Middle frontal gyrus (tissue), 1 donor: ENCODE results near the gene MTA2.
"Not testable (repeated sequence)": the region's sequence is repeated elsewhere in the genome, so short reads cannot be mapped to it uniquely, and the experiment has no call there.

Experiments used
- DNase-seq: peaks from one replicate; pipeline ENCODE4 v3.0.0-alpha.2; 2015; ENCODE audit warnings: low spot score; ENCODE audit errors: extremely low spot score

Gene MTA2

GRCh38 chr11:62601372-62602140, at the start of gene MTA2:
Gene MTA2 (minus strand): TSS chr11:62601865. CDS start chr11:62601450, 415 bp downstream.
- DNase-seq = peak; percentile 95

DNA sequence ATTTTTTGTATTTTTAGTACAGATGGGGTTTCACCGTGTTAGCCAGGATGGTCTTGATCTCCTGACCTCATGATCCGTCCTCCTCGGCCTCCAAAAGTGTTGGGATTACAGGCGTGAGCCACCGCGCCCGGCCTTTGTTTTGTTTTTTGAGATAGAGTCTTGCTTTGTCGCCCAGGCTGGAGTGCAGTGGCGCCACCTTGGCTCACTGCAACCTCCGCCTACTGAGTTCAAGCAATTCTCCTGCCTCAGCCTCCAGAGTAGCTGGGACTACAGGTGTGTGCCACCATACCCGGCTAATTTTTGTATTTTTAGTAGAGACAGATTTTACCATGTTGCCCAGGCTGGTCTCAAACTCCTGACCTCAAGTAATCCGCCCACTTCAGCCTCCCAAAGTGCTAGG, 48.6 kb upstream of the MTA2 start:
- DNase-seq = not testable (repeated sequence)

DNA sequence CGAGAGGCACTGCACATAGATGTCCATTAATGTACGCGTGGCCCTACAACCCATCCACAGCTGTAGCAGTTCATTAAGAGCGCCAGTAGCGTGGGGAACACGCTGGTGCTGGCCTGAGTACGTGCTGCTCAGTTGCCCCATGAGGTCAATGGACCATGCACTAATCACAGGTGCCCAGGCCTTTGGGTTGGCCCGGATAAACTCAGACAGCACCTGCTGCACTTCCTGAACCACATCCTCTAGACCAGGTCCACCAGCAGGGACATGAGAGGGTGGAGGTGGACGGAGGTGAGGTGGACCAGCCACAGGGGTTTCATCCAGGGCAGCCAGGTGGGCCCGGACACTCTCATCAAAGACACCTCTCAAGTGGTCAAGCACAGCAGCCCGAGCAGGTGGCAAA, 47.8 kb upstream of the MTA2 start:
- DNase-seq = no peak

DNA sequence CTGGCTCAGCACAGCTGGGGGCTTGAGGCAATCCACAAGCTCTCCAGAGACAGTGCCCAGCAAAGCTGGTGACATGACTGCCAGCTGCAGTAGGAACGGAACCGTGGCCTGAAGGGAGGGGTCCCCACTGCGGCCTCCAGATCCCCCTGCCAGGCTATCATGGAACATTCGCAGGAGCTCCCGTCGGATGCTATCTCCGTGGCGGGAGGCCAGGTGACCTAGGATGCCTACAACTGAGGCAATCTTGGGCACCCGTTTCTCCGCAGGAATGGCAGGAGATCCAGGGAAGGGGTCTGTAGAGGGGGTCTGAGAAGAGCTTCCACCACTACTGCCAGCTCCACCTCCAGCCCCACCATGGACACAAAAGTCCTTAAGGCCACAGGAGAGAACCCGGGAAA, 47.3 kb upstream of the MTA2 start:
- DNase-seq = no peak

DNA sequence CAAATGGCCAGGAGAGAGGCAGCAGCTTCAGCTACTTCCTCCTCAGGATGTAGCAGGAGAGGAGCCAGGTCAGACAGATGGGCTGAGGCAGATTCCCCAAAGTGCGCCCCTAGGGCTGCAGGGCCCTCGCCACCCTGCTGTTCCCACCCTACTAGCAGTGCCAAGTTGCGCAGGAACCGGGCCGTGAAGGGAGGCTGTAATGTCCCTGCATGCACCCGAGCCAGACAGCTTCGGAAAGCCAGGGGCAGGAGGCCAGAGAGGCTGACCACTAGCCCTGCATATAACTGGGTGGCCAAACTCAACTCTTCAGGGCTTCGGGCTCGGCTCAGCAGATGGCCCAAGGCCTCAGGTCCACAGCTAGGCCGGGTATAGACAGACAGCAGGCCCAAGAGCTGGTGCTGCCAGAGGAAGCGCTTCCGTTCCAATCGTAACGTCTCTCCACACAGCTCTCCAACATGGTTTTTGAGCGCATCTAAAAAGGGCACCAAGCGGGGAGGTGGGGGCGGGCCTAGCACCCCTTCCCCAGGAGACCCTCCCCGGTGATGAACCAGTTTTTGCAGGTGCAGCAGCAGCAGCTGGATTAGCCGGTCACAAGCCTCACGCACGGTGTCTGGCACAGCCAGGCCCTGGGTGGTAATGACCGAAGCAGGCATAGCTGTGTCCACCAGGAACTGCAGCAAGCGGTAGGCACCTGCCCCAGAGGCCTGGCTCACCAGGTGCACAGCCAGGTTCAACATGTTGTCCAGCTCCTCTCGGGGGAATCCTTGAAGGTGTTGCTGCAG, 46.7 kb upstream of the MTA2 start:
- DNase-seq = no peak

GRCh38 chr11:62647609-62648005, 45.9 kb upstream of the MTA2 start:
- DNase-seq = no peak

GRCh38 chr11:62646825-62647608, 45.4 kb upstream of the MTA2 start:
- no peak for DNase-seq

DNA sequence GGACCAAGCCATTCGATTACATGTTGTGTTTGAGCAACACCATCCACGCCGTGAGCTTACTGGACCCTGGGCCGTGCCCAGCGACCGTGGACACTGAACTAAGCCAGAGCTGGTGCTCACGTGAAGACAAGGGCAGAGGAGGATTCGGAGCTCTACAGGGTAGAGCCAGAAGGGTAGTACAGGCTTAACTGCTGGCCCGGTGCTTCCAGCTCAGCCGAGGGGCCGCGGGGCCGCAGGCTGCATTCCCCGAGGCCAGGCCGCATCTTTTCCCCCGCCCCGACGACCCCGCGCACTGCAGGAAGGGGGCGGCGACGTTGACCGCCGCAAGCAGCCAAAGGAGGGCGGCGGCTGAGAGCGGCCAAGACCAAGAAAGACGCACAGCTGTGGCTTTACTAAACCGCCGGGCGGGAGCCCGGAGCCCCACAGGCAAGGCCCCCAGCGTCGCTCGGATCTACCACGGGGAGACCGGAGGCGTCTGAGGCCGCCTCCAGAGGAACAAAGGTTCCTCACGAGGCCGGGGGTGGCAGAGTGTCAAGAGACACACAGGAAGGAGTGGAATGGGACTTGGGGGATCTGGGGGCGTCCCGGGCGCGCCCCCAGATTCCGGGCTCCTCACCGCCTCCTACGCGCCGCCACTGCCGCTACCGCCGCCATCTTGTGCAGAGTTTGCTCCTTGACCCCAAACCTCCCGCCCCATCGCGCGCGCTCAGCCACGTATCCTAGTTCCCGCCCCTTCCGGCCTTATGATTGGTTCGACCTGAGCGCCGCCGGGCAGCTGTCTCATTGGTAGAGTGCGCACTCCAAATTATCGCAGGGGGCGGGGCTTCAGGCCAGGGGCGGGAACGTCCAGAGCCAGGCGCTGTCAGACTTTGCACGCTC, 44.5 kb upstream of the MTA2 start, which contains the start of gene GANAB:
TSS of gene GANAB (minus strand) at position 668 of the 879 bp plus-strand sequence. CDS start at position 654, 14 bp downstream.
- DNase-seq = peak; percentile 97

- DNase-seq = no peak
Measured at GRCh38 chr11:62645671-62645945, 43.9 kb upstream of the MTA2 start.

GRCh38 chr11:62644220-62644619, 42.6 kb upstream of the MTA2 start:
- DNase-seq = no peak

DNA sequence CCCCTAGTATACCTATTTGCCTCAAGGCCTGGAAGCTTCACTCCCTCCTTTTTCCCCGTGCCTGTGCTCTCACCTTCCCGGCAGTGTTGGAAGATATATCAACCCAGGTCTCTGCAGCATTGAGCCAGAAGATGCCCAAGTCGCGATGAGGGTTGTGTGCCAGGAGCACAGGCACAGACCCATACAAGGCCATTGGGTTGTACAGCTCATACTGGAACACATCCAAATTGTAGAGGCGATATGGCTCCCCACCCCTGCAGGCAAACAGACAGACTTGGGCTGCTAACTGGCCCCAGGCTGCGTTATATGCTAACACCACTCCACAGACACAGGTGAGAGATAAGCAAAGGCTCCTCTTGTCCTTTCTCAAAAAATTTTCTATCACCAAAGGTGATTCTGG, 30.8 kb upstream of the MTA2 start:
- no peak for DNase-seq

GRCh38 chr11:62627713-62628112, 26.0 kb upstream of the MTA2 start:
- DNase-seq = no peak

DNA sequence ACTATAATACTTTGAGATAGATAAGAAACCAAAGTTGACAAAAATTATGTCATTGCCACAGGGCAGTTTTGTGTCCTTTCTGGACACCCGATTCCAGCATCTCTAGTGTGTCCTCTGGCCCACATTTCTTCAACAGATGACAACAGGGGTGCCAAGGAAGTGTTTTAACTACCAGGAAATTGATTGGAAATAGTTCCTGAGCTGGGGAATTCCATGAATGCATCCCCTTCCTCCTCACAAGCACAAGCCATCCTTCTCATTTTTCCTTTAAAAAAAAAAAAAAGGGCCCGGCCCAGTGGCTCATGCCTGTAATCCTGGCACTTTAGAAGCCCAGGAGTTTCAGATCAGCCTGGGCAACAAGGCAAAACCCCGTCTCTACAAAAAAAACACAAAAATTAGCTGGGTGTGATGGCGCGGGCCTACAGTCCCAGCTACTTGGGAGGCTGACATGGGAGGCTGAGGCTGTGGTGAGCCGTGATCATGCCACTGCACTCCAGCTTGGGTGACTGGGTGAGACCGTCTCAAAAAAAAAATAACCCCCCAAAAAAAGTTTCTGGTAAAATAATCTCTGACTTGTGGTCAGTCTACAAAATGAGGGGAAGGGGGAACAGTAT, 20.9 kb upstream of the MTA2 start:
- no peak for DNase-seq

DNA sequence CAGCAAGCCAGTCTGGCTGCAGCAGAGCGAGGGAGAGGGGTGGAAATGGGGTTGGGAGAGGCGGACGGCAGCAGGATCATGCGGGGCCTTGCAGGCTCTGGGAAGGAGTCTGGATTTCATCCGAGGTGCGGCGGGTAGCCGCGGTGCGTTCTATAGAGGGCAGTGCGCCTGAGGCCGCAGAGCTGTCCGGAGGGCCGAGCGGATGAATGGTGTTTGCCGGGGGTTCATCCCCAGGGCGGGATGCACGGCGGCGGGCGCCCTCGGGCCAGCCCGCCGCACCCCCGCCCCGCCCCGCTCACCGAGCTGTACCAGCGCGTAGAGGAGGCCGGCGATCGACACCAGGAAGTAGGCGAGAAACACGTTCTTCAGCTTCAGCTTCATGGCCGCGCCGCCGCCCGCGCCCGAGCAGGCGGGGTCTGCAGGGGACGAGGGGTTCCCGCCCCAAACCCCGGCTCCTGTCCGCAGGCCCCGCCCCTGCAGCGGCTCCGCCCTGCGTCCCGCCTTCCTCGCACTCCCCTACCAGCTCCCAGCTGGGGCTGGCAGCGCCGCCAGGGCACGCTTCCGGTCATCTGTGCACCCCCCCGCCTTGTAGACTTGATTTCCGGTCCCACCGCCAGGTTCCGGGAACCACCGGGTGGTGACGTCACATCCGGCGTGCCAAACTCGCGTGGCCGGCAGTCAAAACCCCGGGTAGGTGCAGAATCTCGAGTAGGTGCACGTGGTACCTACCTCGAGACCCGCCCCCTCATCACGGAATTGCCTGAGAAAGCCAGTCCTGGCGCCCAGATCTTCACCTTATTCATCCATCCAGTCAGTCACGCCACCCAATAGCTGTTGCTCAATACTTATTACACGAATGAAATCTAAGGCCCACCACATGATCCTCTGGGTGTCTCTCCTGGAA, 20.2 kb upstream of the MTA2 start, which contains the start of gene B3GAT3:
TSS of gene B3GAT3 (minus strand) at position 420 of the 904 bp plus-strand sequence. CDS start at position 381, 39 bp downstream.
- peak; percentile 95 for DNase-seq

DNA sequence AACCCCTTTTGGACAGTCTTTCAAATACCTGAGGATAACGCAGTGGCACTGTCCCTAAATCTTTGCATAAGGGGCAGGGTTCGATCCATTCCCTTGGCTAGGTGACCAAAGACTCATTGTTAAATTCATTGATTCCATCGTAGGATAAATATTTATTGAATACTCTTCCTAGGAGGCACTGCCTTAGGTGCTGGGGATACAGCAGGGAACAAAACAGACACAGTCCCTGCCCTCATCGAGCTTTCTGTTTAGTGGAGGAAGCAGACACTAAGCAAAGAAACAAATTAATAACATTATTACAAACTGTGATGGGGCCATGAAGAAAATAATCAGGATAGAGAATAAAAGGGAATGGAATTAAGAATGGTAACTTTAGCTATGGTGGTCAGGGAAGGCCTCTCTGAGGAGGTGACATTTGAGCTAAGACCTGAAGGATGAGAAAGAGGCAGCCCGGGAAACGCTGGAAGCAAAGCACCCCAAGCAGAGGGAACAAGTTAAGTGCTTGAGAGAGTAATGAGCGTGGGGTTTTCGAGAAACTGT, 19.4 kb upstream of the MTA2 start:
- DNase-seq = no peak

- not testable (repeated sequence) for DNase-seq
Measured at GRCh38 chr11:62616957-62617356, 15.3 kb upstream of the MTA2 start.

GRCh38 chr11:62615521-62615920, 13.9 kb upstream of the MTA2 start:
- DNase-seq = no peak

DNA sequence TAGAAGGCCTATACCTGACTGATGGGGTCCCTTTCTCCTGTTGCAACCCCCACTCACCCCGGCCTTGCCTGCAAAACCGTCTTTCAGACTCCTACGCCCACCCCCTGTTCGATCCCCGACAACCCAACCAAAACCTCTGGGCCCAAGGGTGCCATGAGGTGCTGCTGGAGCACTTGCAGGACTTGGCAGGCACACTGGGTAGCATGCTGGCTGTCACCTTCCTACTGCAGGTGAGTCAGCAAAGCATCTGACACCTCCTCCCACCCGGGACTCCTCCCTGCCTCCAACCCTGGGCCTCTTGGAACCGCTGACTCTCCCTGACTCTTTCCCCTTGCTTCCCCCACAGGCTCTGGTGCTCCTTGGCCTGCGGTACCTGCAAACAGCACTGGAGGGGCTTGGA, 12.6 kb upstream of the MTA2 start:
- no peak for DNase-seq

DNA sequence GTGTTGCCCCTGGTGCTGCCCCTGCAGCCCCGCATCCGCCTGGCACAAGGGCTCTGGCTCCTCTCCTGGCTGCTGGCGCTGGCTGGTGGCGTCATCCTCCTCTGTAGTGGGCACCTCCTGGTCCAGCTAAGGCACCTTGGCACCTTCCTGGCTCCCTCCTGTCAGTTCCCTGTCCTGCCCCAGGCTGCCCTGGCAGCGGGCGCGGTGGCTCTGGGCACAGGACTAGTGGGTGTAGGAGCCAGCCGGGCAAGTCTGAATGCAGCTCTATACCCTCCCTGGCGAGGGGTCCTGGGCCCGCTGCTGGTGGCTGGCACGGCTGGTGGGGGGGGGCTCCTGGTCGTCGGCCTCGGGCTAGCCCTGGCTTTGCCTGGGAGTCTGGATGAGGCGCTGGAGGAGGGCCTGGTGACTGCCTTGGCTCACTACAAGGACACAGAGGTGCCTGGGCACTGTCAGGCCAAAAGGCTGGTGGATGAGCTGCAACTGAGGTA, 11.7 kb upstream of the MTA2 start:
- DNase-seq = no peak
